CD4-positive, alpha-beta T cell (primary cell): ENCODE data around the gene ALDH3A2. TPM values are rescaled to one million over a fixed set of nuclear protein-coding genes. Genes with fewer than 3 reads are reported as not detected.

ENCODE experiments used
- ATAC-seq: fragments of 200-7000 bp; cut with Tn5 transposase; one replicate; pipeline ENCODE4 v1.10.0; 2022; ENCODE audit warnings: mild to moderate bottlenecking; ENCODE audit not compliant: poor library complexity
- CTCF ChIA-PET: fragments of 350-600 bp; sonication (Branson Sonifier 250); formaldehyde crosslinking; loops from one replicate; lab custom pipeline; 2021; ENCODE audit warnings: antibody characterized with exemption, inconsistent platforms; lab: Charles Lee
- POLR2A ChIA-PET: fragments of 350-600 bp; sonication (Branson Sonifier 250); formaldehyde crosslinking; loops from one replicate; lab custom pipeline; 2021; ENCODE audit warnings: antibody characterized with exemption, inconsistent platforms; lab: Charles Lee
- DNase-seq, 14 experiments: peaks; one replicate each; pipeline ENCODE4 v3.0.0-alpha.2; 2013 to 2020; ENCODE audit warnings: mixed read lengths in 2 of 14
- H3K27ac ChIP-seq, 2 donors: one replicate each; pipeline versions ENCODE4 v1.5.1 to v1.7.0; 2013; ENCODE audit warnings: low read length in 2 of 2, low read depth in 1 of 2, mild to moderate bottlenecking in 1 of 2
- H3K27me3 ChIP-seq, 2 experiments: 1 replicate in 1 of 2; 2 replicates in 1 of 2; pipeline versions ENCODE4 v1.6.1 to v1.7.0; 2013; ENCODE audit warnings: low read length in 2 of 2, control low read depth in 1 of 2, mild to moderate bottlenecking in 1 of 2, moderate library complexity in 1 of 2; ENCODE audit not compliant: insufficient read depth in 2 of 2, control insufficient read depth in 1 of 2
- H3K36me3 ChIP-seq: one replicate; pipeline ENCODE4 v1.6.1; 2013; ENCODE audit warnings: low read length, control low read depth; ENCODE audit not compliant: insufficient read depth
- H3K4me1 ChIP-seq: one replicate; pipeline ENCODE4 v1.6.1; 2013; ENCODE audit warnings: low read length, control low read depth; ENCODE audit not compliant: insufficient read depth
- H3K4me3 ChIP-seq: one replicate; pipeline ENCODE4 v1.5.1; 2013; ENCODE audit warnings: mild to moderate bottlenecking, low read length, moderate library complexity
- H3K9me3 ChIP-seq, 2 experiments: 1 replicate in 1 of 2; 2 replicates in 1 of 2; pipeline versions ENCODE4 v1.6.1 to v1.7.0; 2013; ENCODE audit warnings: low read length in 2 of 2, mild to moderate bottlenecking in 2 of 2, control low read depth in 1 of 2, moderate library complexity in 1 of 2; ENCODE audit not compliant: control insufficient read depth in 1 of 2, insufficient read depth in 1 of 2
- H3K27ac Mint-ChIP-seq: one replicate; pipeline ENCODE4 v1.8.0; 2020; ENCODE audit warnings: mixed read lengths
- H3K27me3 Mint-ChIP-seq: one replicate; pipeline ENCODE4 v1.8.0; 2021; ENCODE audit warnings: mixed read lengths
- H3K36me3 Mint-ChIP-seq: one replicate; pipeline ENCODE4 v1.8.0; 2021; ENCODE audit warnings: low read depth, mixed read lengths
- H3K4me1 Mint-ChIP-seq: one replicate; pipeline ENCODE4 v1.8.0; 2021; ENCODE audit warnings: low read depth, mixed read lengths
- H3K4me3 Mint-ChIP-seq: one replicate; pipeline ENCODE4 v1.8.0; 2020; ENCODE audit warnings: mild to moderate bottlenecking, mixed read lengths
- H3K9me3 Mint-ChIP-seq: one replicate; pipeline ENCODE4 v1.8.0; 2020; ENCODE audit warnings: mixed read lengths
- CTCF ChIP-seq: fragments of 200-600 bp; IDR thresholded peaks from one replicate; pipeline ENCODE4 v1.8.0; 2022; ENCODE audit warnings: antibody characterized with exemption, mild to moderate bottlenecking
- intact Hi-C, 2 experiments: fragments of 100-400 bp; cut with DNase I in 1 of 2; cut with micrococcal nuclease in 1 of 2; formaldehyde crosslinking; loops; one replicate each; pipeline versions ENCODE4 v1.15.1 to v1.9.0; 2023 to 2025; cut with DNase I, micrococcal nuclease
- total RNA-seq, 174 experiments: library from RNA in 2 of 174; stranded (reverse) in 2 of 174; gene quantifications; one replicate each; pipeline ENCODE4 v1.2.3 and lab custom pipeline; 2021 to 2026

Gene ALDH3A2
- total RNA-seq, 2 experiments from 2014 or later, result 20.0 to 20.9 TPM

GRCh38 chr17:19706791-19707727, 58.5 kb downstream of the ALDH3A2 start:
- TF ChIP-seq CTCF, result no peak
- Histone ChIP-seq H3K27me3 (no peaks in the 10 kb centered on the region), H3K27ac (no peak overlapping the region), H3K9me3 (no peaks in the 10 kb centered on the region), H3K36me3 (no peaks in the 10 kb centered on the region), H3K4me3 (no peak overlapping the region), H3K4me1 (no peaks in the 10 kb centered on the region)
- H3K9me3 Mint-ChIP-seq, result no peaks in the 10 kb centered on the region
- H3K27ac Mint-ChIP-seq, result no peak overlapping the region
- intact Hi-C loops, result no loop called here
- H3K27me3 Mint-ChIP-seq, result no peaks in the 10 kb centered on the region
- ATAC-seq (no peak), DNase-seq (no peak)
- POLR2A ChIA-PET, result no interaction called here
- H3K36me3 Mint-ChIP-seq, result no peaks in the 10 kb centered on the region
- no peaks in the 10 kb centered on the region for H3K4me1 Mint-ChIP-seq
- CTCF ChIA-PET, result no interaction called here
- no peak overlapping the region for H3K4me3 Mint-ChIP-seq

DNA sequence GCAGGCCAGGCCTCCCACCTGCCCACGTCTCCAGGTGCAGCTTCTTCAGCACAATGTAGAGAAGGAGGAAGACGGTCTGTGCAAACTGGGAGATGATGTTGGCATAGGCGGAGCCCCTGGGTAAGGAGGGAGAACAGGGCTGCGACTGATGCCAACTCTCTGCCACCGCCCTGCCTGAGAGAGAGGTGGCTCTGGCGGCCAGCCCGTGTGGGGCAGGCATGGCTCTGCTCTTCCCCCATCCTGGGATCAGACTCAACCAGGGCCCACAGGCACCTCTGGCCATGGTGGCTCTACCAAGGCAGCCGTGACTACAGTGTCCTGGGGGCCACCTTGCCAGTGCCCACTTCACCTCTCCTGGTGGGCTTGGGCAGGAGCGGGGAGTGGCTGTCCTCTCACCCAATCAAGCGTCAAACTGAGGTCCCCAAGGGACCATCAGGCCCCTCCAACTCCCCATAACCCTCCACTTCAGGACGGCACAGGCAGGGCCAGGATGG, 59.2 kb downstream of the ALDH3A2 start:
- Histone ChIP-seq H3K36me3 (no peaks in the 10 kb centered on the region), H3K9me3 (no peaks in the 10 kb centered on the region), H3K27me3 (no peaks in the 10 kb centered on the region), H3K4me1 (no peaks in the 10 kb centered on the region), H3K4me3 (no peak overlapping the region), H3K27ac (no peak overlapping the region)
- no peak for TF ChIP-seq CTCF
- no peak for ATAC-seq
- ChIA-PET CTCF (no interaction called here), POLR2A (no interaction called here)
- intact Hi-C loops, result no loop called here
- H3K4me1 Mint-ChIP-seq, result no peaks in the 10 kb centered on the region
- H3K27me3 Mint-ChIP-seq, result no peaks in the 10 kb centered on the region
- no peak overlapping the region for H3K4me3 Mint-ChIP-seq
- no peaks in the 10 kb centered on the region for H3K36me3 Mint-ChIP-seq
- no peaks in the 10 kb centered on the region for H3K9me3 Mint-ChIP-seq
- no peak for DNase-seq
- H3K27ac Mint-ChIP-seq, result no peak overlapping the region

DNA sequence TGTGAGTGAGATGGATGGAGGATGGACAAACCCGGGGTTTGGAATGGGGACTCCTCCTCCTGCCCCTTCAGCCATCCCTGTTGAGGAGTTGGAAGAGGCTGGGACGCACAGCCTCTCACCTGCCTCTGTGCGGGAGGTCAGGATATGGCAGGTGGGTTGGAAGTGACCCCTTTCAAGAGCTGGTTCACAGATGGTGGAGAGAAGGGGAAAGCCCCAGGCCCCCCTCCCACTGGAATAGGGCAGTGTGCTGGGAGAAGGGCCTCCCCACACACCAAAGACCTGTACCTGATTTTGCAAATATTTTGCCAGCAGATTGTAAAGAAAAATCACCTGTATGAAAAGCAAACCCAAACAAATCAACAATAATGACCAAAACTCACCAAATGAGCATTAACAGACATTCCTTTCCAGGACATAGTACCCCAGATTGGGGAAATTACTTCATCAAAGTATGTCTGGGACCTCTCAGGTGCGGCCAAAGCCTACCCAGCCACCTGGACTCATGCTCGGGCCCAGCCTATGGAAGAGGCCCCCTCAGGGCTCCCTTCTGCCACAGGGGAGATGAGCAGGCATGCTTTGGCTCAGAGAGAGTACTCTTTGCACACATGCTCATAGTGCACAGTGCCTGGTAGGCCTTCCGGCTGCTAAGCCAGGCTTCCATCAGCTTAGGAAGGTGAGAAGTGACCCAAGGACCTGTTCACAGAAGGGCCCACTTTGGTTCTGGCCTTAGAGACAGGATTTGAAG, 60.1 kb downstream of the ALDH3A2 start:
- Mint-ChIP-seq H3K4me1 (no peaks in the 10 kb centered on the region), H3K27ac (no peak overlapping the region), H3K36me3 (no peaks in the 10 kb centered on the region), H3K9me3 (no peaks in the 10 kb centered on the region), H3K4me3 (no peak overlapping the region), H3K27me3 (no peaks in the 10 kb centered on the region)
- ChIA-PET CTCF (no interaction called here), POLR2A (no interaction called here)
- no peak overlapping the region for H3K27ac ChIP-seq
- no peaks in the 10 kb centered on the region for H3K9me3 ChIP-seq
- DNase-seq, result no peak
- H3K4me1 ChIP-seq, result no peaks in the 10 kb centered on the region
- no peaks in the 10 kb centered on the region for H3K27me3 ChIP-seq
- ATAC-seq, result no peak
- no peak overlapping the region for H3K4me3 ChIP-seq
- intact Hi-C loops, result no loop called here
- H3K36me3 ChIP-seq, result no peaks in the 10 kb centered on the region
- TF ChIP-seq CTCF, result no peak
